ENCODE measurements around the gene CERS4. TPM values are rescaled to one million over a fixed set of nuclear protein-coding genes. Genes with fewer than 3 reads are reported as not detected.
A peak's percentile ranks its signal among the peaks of the same experiment; 100 is the strongest.
"Not testable (repeated sequence)": the region's sequence is repeated elsewhere in the genome, so short reads cannot be mapped to it uniquely, and the experiment has no call there.

CERS4 gene
- total RNA-seq, 1 experiment from 2014 or later: 28.1 TPM

- in situ Hi-C loops (cut with HindIII; ENCODE audit: low pct_unique_long_range_greater_than_20kb, low sequenced_read_pairs); DNase-seq (ENCODE audit: low read depth, low spot score): not testable (repeated sequence)
These were observed 1.8 kb upstream of the CERS4 start for GRCh38 chr19:8207326-8207725.

DNA sequence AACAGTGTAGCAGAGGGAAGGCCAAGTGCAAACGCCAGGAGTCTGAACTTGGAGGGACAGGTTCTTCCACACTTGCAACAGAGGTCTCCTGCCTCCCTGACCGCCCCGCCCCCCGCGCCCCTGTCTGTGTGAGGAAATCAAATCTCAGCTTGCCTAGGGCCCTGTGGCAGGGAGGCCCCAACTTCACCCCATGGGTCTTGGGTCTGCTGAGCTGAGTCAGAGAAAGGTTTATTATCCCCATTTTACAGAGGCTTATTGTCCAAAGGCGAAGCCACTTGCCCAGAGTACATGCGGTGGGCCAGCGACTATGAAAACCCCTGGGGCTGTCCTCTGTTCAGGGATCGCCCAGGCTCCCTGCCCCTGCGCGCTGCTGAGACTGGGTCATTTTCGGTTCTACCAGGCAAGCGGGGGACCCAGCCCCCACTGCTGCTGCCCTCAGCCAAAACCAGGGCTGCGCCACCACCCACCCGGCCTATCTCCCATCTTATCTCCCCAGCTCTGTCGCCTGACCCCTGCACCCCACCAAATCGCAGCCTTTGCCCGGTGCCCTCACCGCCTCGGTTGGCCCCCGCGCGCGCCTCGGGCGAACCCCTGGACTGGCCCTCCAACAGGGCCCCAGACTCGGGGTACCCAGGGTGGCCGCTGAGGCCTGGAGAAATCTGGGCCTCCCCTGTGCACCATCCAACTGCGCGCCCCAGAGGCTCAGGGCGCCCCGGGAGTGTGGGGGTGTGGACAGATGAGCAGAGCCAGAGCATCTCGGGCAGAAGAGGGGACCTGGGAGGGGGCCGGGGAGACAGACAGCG, 850 bp upstream of the CERS4 start:
- peak; percentile 90 for DNase-seq (ENCODE audit: low read depth, low spot score)

GRCh38 chr19:8209462-8210378, 550 bp downstream of the CERS4 start:
- DNase-seq (ENCODE audit: low read depth, low spot score): no peak
- in situ Hi-C loops (cut with HindIII; ENCODE audit: low pct_unique_long_range_greater_than_20kb, low sequenced_read_pairs): no loop called here

More for the DNA sequence above, 850 bp upstream of the CERS4 start:
- in situ Hi-C loops (cut with HindIII; ENCODE audit: low pct_unique_long_range_greater_than_20kb, low sequenced_read_pairs): no loop called here

- in situ Hi-C loops (cut with HindIII; ENCODE audit: low pct_unique_long_range_greater_than_20kb, low sequenced_read_pairs): no loop called here
- DNase-seq (ENCODE audit: low read depth, low spot score): no peak
These were observed 1.4 kb downstream of the CERS4 start for GRCh38 chr19:8210421-8211101.

- DNase-seq (ENCODE audit: low read depth, low spot score): no peak
- in situ Hi-C loops (cut with HindIII; ENCODE audit: low pct_unique_long_range_greater_than_20kb, low sequenced_read_pairs): no loop called here
These were observed 3.0 kb downstream of the CERS4 start for GRCh38 chr19:8212212-8212611.

GRCh38 chr19:8212916-8213315, 3.7 kb downstream of the CERS4 start:
- in situ Hi-C loops (cut with HindIII; ENCODE audit: low pct_unique_long_range_greater_than_20kb, low sequenced_read_pairs): no loop called here
- DNase-seq (ENCODE audit: low read depth, low spot score): no peak

DNA sequence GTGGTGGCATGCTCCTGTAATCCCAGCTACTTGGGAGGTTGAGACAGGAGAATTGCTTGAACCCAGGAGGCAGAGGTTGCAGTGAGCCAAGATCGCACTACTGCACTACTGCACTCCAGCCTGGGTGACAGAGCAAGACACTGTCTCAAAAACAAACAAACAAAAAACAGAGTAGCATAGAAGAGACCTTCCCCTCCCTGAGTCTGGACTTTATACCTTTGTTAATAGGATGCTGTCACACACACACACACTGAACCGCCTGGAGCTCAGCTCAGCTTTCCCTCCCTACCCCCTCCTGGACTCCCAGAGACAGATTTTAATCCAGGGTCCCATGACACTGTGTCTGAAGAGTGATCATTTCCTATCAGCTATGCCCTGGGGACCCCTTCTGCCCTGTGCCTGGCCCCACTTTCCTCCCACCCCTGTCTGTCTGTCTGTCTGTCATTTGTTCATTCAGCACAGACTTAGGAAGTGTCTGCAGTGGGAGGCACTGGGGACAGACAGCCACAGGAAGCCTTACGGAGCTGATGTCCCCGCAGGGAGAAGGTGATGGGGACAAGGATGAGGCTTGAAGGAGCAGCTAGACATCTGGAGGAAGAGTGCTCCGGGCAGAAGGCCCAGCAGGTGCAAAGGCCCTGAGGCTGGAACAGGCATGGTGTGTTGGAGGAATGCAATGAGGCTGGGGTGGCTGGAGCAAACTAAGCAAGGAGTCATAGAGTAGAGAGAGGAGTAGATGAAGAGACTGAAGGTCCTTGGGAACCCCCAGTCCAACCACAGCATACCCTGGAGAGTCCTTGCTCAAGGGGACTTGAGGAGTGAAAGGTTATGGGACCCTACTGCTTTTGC, 4.9 kb downstream of the CERS4 start:
- no peak for DNase-seq (ENCODE audit: low read depth, low spot score)
- in situ Hi-C loops (cut with HindIII; ENCODE audit: low pct_unique_long_range_greater_than_20kb, low sequenced_read_pairs): no loop called here

GRCh38 chr19:8214802-8215201, 5.6 kb downstream of the CERS4 start:
- no peak for DNase-seq (ENCODE audit: low read depth, low spot score)
- in situ Hi-C loops (cut with HindIII; ENCODE audit: low pct_unique_long_range_greater_than_20kb, low sequenced_read_pairs): no loop called here

DNA sequence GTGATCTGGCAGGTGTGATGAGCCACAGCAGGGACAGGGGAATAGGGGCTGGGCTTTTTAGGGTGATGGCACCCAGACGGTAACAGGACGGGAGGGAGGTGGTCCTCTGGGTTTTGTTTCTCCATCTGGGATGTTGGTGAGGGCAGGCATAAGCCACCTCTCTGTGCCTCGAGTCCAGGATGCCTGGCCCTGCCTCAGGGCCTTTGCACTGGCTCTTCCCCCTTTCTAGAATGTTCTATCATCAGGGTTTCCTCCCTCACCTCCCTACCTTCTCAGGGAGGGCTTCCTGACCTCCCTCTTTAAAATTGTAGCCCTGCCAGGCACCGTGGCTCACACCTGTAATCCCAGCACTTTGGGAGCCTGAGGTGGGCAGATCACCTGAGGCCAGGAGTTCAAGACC, 6.6 kb downstream of the CERS4 start:
- in situ Hi-C loops (cut with HindIII; ENCODE audit: low pct_unique_long_range_greater_than_20kb, low sequenced_read_pairs): no loop called here
- no peak for DNase-seq (ENCODE audit: low read depth, low spot score)

DNA sequence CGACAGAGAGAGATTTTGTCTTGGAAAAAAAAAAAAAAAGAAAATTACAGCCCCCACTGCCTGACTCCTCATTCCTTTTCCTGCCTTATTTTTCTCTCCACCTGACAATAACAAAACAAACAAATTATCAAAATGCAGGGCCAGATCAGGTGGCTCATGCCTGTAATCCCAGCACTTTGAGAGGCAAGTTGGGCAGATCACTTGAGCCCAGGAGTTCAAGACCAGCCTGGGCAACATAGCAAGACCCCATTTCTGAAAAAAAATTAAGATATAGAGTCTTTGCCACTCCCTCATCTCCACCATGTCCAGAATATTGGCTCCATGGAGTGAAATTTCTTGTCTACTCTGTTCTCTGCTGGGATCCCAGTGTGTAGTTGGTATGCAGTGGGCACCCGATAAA, 7.2 kb downstream of the CERS4 start:
- in situ Hi-C loops (cut with HindIII; ENCODE audit: low pct_unique_long_range_greater_than_20kb, low sequenced_read_pairs): no loop called here
- DNase-seq (ENCODE audit: low read depth, low spot score): no peak

DNA sequence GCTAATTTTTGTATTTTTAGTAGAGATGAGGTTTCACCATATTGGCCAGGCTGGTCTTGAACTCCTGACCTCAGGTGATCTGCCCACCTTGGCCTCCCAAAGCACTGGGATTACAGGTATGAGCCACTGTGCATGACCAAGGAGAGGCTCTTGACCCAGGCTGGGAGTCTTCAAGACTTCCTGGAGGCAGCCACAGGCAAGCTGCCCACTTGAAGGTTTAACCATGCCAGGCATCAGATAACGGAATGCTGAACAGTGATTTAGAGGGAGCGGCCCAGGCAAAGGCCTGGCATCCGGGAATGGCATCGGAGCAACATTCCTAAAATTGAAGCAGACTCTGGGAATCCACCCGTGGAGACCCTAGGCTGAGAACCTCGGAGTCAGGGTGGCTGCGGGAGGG, 9.0 kb downstream of the CERS4 start:
- in situ Hi-C loops (cut with HindIII; ENCODE audit: low pct_unique_long_range_greater_than_20kb, low sequenced_read_pairs); DNase-seq (ENCODE audit: low read depth, low spot score): not testable (repeated sequence)

DNA sequence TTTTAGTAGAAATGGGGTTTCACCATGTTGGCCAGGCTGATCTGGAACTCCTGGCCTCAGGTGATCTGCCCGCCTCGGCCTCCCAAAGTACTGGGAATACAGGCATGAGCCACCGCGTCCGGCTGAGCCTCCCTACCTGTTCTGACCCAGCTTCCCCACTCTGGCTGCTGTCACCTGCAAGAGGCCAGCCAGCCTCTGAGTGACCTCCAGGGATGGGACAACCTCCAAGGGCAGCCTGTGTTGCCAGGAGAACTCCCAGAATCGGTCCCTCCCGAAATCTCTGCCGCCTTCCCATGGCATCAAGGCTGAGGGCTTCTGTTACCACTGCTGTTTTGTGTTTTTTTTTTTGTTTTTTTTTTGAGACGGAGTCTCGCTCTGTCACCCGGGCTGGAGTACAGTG, 11.3 kb downstream of the CERS4 start:
- DNase-seq (ENCODE audit: low read depth, low spot score): no peak
- in situ Hi-C loops (cut with HindIII; ENCODE audit: low pct_unique_long_range_greater_than_20kb, low sequenced_read_pairs): no loop called here

GRCh38 chr19:8221161-8221560, 12.0 kb downstream of the CERS4 start:
- peak; percentile 64 for DNase-seq (ENCODE audit: low read depth, low spot score)
- in situ Hi-C loops (cut with HindIII; ENCODE audit: low pct_unique_long_range_greater_than_20kb, low sequenced_read_pairs): no loop called here

- in situ Hi-C loops (cut with HindIII; ENCODE audit: low pct_unique_long_range_greater_than_20kb, low sequenced_read_pairs); DNase-seq (ENCODE audit: low read depth, low spot score): not testable (repeated sequence)
These were observed 14.3 kb downstream of the CERS4 start for GRCh38 chr19:8223442-8223841.

DNA sequence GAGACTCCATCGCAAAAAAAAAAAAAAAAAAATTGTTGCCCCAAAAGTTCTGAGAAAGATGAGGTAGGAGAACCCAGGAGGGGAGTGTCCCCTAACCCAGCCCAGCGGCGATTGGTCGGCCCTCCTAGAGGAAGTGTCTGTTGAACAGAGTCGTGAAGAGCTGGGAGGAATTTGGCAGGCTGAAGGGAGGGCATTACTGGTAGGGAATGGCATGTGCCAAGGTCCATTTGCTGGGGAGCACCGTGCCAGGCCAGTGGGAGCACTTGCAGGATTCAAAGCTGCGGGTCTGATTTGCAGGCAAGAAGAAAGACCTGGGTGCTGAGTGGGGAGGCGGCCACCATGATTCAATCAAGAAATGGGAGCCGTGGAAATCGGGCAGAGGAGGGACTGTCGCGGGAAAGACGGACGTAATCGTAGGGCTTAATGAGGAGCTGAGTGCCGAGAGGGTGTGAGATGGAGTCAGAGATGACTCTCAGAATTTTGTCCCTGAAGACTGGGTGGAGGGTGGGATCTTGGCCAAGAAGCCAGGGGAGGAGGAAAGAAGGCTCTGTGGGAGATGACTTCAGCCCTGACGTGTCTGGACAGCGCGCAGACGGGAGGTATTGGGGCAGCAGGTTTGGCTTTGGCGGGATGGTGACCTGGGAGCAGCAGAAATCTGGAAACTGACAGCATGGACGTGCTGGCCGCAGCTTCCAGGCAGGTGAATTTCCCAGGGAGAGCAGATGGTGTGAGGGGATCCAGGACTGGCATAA, 15.4 kb downstream of the CERS4 start:
- in situ Hi-C loops (cut with HindIII; ENCODE audit: low pct_unique_long_range_greater_than_20kb, low sequenced_read_pairs): no loop called here
- no peak for DNase-seq (ENCODE audit: low read depth, low spot score)

- in situ Hi-C loops (cut with HindIII; ENCODE audit: low pct_unique_long_range_greater_than_20kb, low sequenced_read_pairs): no loop called here
- no peak for DNase-seq (ENCODE audit: low read depth, low spot score)
These were observed 22.0 kb downstream of the CERS4 start for GRCh38 chr19:8231073-8231604.
